Thoracic aorta (tissue), 2 donors: ENCODE results near the gene SPEG. TPM values are rescaled to one million over a fixed set of nuclear protein-coding genes. Genes with fewer than 3 reads are reported as not detected.

Experiments
- ATAC-seq: fragments of 150-250 bp; one replicate; pipeline ENCODE4 v1.8.0; 2017; ENCODE audit warnings: low read depth; ENCODE audit not compliant: insufficient number of reproducible peaks, low FRiP score
- DNase-seq: peaks from one replicate; pipeline ENCODE4 v3.0.0-alpha.2; 2020; ENCODE audit warnings: low spot score
- H3K27ac ChIP-seq, 2 donors: fragments of 200-600 bp; sonication (generic); 1 replicate in 1 of 2; 2 replicates in 1 of 2; pipeline ENCODE4 v1.5.1; 2016; ENCODE audit warnings: mild to moderate bottlenecking in 2 of 2, moderate library complexity in 2 of 2
- H3K27me3 ChIP-seq: fragments of 200-600 bp; sonication (generic); replicated peaks from 2 replicates; pipeline ENCODE4 v1.6.0; 2016; ENCODE audit warnings: mild to moderate bottlenecking; ENCODE audit not compliant: insufficient read depth
- H3K36me3 ChIP-seq: fragments of 200-600 bp; sonication (generic); one replicate; pipeline ENCODE4 v1.5.1; 2016
- H3K4me1 ChIP-seq, 2 donors: fragments of 200-600 bp; sonication (generic); 1 replicate in 1 of 2; 2 replicates in 1 of 2; pipeline versions ENCODE4 v1.5.1 to v1.6.0; 2016; ENCODE audit warnings: low read depth in 2 of 2, mild to moderate bottlenecking in 1 of 2; ENCODE audit not compliant: control insufficient read depth in 1 of 2
- H3K4me3 ChIP-seq: fragments of 200-600 bp; sonication (generic); 2 replicates; pipeline ENCODE4 v1.5.1; 2016; ENCODE audit warnings: mild to moderate bottlenecking
- H3K9me3 ChIP-seq: fragments of 200-600 bp; sonication (generic); 2 replicates; pipeline ENCODE4 v1.5.1; 2016
- total RNA-seq, 2 donors: library from RNA; depleted of rRNA; stranded (reverse); fragments of >200 nt; gene quantifications; one replicate each; pipeline versions ENCODE4 v1.1.0 to v1.2.3, GENCODE V29; 2016
- TF ChIP-seq, protein P1 (sequence below): fragments of 200-600 bp; sonication (generic); IDR thresholded peaks from one replicate; pipeline ENCODE4 v1.5.1; 2019; ENCODE audit warnings: antibody characterized with exemption

Gene SPEG
- total RNA-seq, 2 donors from 2014 or later, result 426 to 455 TPM

DNA sequence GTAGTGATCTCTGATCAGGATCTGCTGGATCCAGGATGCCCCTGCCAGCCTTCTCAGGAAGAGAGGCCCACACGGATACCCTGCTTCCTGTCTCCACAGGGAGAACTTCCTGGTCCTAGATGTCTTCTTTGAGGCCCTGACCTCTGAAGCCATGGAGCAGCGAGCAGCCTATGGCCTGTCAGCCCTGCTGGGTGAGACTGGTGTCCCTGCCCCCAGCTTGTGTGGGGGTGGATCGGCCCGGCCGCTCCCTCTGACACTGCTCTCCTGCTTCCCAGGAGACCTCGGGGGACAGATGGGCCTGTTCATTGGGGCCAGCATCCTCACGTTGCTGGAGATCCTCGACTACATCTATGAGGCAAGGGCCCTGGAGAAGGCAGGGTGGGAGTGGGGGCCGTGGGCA, 102.3 kb downstream of the SPEG start:
- ATAC-seq (no peak), DNase-seq (no peak)
- no peak overlapping the region for H3K27ac ChIP-seq
- H3K36me3 ChIP-seq, result peaks cover 26% of the 10 kb centered on the region
- H3K9me3 ChIP-seq, result no peaks in the 10 kb centered on the region
- peaks cover 5 to 6% of the 10 kb centered on the region in 2 donors for H3K4me1 ChIP-seq
- H3K27me3 ChIP-seq, result no peaks in the 10 kb centered on the region
- H3K4me3 ChIP-seq, result no peak overlapping the region
- TF ChIP-seq, protein P1, sequence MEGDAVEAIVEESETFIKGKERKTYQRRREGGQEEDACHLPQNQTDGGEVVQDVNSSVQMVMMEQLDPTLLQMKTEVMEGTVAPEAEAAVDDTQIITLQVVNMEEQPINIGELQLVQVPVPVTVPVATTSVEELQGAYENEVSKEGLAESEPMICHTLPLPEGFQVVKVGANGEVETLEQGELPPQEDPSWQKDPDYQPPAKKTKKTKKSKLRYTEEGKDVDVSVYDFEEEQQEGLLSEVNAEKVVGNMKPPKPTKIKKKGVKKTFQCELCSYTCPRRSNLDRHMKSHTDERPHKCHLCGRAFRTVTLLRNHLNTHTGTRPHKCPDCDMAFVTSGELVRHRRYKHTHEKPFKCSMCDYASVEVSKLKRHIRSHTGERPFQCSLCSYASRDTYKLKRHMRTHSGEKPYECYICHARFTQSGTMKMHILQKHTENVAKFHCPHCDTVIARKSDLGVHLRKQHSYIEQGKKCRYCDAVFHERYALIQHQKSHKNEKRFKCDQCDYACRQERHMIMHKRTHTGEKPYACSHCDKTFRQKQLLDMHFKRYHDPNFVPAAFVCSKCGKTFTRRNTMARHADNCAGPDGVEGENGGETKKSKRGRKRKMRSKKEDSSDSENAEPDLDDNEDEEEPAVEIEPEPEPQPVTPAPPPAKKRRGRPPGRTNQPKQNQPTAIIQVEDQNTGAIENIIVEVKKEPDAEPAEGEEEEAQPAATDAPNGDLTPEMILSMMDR, result no peak

DNA sequence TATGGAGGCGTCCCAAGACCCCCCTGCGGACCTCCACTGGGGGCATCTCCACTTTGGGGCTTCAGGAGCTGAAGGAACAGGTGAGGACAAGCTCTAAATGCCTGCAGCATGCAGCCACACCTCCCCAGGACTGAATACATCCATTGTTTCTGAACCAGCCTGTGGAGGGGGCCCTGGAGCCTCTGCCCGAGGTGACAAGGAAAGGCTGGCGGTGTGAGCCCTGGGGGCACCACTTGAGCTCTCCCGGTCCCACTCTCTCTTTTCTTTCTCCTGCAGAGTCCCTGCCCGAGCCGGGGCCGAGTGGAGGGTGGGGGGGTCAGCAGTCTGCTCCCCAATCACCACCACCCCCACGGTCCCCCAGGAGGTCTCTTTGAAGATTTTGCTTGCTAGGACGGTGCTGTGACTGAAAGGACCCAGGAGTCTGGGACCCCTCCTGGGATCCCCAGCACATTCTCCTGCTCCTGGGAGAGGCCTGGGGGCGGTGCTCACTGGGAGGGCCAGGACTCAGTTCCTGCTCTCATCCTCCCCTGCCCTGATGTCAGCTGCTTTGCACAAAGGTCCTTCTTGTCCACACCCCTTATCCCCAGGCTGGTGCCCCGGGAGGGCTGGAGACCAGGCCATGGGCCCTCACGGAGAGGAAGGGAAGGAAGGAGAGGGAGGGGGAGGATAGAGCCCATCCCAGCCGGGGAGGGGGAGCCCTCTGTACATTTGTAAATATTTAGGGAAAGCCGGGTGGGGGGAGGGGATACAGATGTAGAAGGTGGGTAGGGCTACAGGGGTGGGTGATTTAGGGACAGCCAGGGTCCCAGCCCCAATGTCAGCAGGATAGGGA, 103.2 kb downstream of the SPEG start:
- DNase-seq, result no peak
- no peaks in the 10 kb centered on the region for H3K27me3 ChIP-seq
- TF ChIP-seq, protein P1, result no peak
- H3K9me3 ChIP-seq, result no peaks in the 10 kb centered on the region
- H3K27ac ChIP-seq, result no peak overlapping the region
- no peak overlapping the region for H3K4me3 ChIP-seq
- peaks cover 26% of the 10 kb centered on the region for H3K36me3 ChIP-seq
- no peak for ATAC-seq
- H3K4me1 ChIP-seq, result peaks cover 9 to 14% of the 10 kb centered on the region in 2 donors

GRCh38 chr2:219538504-219538951, 103.9 kb downstream of the SPEG start:
- Histone ChIP-seq H3K27ac (no peak overlapping the region), H3K4me3 (no peak overlapping the region), H3K36me3 (peaks cover 26% of the 10 kb centered on the region), H3K9me3 (no peaks in the 10 kb centered on the region), H3K27me3 (no peaks in the 10 kb centered on the region), H3K4me1 (peaks cover 9 to 15% of the 10 kb centered on the region in 2 donors)
- TF ChIP-seq, protein P1, result no peak
- ATAC-seq (no peak), DNase-seq (no peak)

- no peak overlapping the region for H3K27ac ChIP-seq
Observed at GRCh38 chr2:219538956-219539788, 104.5 kb downstream of the SPEG start.

More at GRCh38 chr2:219538956-219539788, 104.5 kb downstream of the SPEG start:
- no peaks in the 10 kb centered on the region for H3K9me3 ChIP-seq
- no peak overlapping the region for H3K4me3 ChIP-seq
- ATAC-seq, result no peak
- peaks cover 26% of the 10 kb centered on the region for H3K36me3 ChIP-seq
- TF ChIP-seq, protein P1, result no peak
- no peak for DNase-seq
- H3K4me1 ChIP-seq, result peaks cover 10 to 16% of the 10 kb centered on the region in 2 donors
- no peaks in the 10 kb centered on the region for H3K27me3 ChIP-seq
